ENCODE results near the gene CHID1. TPM values are rescaled to one million over a fixed set of nuclear protein-coding genes. Genes with fewer than 3 reads are reported as not detected.

CHID1 gene
- total RNA-seq: 58.0 and 96.3 TPM in 2 replicates

DNA sequence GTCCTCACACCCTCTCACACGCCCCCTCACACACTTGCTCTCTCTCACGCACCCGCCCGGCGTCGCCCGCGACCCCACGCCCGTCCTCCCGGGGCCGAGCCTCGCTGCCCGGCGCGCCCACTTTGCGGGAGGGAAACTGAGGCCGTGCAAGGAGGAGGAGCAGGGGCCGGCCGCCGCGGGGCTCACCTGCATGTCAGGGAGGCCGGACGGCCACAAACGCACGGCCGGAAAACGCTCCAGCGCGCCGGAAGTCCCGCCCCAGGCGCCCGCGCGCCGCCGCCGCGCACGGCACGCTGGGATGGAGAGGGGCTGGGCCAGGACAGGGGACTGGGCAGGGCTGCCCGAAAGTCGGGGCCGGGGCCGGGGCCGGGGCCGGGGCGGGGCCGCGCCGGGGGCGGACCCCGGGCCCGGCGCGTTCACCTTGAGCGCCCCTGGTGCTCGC, at the start of gene CHID1:
Gene CHID1, minus strand, starts transcription at position 222 of the 442 bp plus-strand sequence. CDS start 5,994 bp downstream, outside the sequence.

DNA sequence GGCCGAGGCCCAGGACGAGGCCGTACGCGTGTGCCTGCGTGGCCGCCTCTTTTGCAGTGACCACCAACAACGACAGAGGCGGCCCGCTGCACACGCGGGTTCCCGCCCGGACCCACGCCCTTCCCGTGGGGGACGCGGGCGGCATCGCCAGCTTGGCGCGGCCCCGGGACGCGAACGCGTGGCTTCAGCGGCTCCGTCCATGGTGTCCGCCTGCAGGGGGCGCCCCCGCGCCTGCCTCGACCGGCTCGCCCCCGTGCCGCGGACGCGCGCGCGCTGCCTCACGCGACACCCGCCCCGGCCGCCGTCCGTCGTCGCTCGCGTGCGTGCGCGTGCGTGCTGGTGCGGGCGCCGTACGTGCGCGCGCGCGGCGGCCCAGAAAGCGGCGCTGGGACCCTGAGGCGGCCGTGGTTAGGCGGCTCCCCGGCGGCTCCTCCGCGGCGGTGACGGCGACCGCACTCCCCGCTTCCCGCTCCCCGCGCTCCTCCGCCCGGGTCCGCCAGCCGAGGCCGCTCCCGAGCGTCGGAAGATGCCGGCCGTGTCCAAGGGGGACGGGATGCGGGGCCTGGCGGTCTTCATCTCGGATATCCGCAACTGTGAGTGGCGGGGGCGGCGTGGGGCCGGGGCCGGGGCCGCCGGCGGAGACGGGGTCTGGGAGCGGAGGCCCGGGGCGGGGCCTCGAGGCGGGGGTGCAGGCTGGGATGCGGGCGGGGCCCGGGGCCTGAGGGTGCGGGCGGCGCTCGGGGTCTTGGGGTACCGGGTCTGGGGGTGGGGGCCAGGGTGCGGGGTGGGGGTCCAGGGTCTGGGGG, 15.1 kb upstream of the CHID1 start, which contains the start of gene AP2A2:
Gene AP2A2, plus strand, starts transcription at position 375 of the 806 bp plus-strand sequence. Its CDS starts 152 bp downstream, at position 527.

GRCh38 chr11:842370-843002, 68.1 kb downstream of the CHID1 start, which contains the start of the genes POLR2L and TSPAN4:
Gene POLR2L, minus strand, starts transcription at chr11:842529. Its CDS starts 21 bp downstream, at chr11:842508.
Gene TSPAN4, plus strand, starts transcription at chr11:842852. Its CDS starts 7,453 bp downstream, at chr11:850305.

DNA sequence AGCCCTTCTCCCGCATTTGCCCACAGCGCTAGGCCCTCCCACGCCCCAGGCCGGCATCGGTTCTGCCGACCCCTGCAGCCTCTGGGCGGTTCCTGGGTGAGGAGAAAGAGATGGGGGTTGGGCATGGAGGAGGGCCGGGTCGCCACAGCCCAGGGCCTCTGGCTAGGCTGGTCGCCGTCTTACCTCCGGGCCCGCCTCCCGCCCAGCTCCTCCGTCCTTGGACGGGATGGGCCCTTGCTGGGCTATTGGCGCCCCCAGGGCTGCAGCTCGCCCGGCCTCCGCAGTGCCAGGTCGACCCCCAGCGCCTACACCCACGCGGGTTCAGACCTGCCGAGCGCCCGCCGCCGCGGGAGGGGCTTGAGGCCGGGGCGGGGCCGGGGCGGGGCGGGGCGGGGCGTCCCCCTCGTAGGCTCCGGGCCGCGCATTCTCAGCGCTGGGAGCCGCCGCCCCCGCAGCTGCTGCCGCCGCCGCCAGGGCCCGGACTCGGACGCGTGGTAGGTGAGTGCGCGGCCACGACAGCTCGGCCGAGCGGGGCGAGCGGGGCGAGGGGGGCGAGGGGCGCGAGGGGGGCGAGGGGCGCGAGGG, 78.0 kb downstream of the CHID1 start, which contains the start of gene CD151:
Gene CD151, plus strand, starts transcription at position 424 of the 585 bp plus-strand sequence. CDS start 3,118 bp downstream, outside the sequence.

GRCh38 chr11:827897-828192, 82.8 kb downstream of the CHID1 start, which contains the start of gene CRACR2B:
Gene CRACR2B, plus strand, starts transcription at chr11:827919. Its CDS starts 689 bp downstream, at chr11:828608.

GRCh38 chr11:818396-819128, 92.0 kb downstream of the CHID1 start, which contains the start of gene PNPLA2:
Gene PNPLA2, plus strand, starts transcription at chr11:818914. Its CDS starts 805 bp downstream, at chr11:819719.

Other genes starting within 250 kb of the CHID1 start
- gene DEAF1, start 215.6 kb downstream of the CHID1 start, total RNA-seq: 23.1 and 27.8 TPM in 2 replicates
- gene TMEM80, start 215.0 kb downstream of the CHID1 start, total RNA-seq: 16.9 and 17.5 TPM in 2 replicates
- 6.7 and 7.3 TPM in 2 replicates for gene EPS8L2, start 204.6 kb downstream of the CHID1 start, total RNA-seq
- 228 TPM in 2 replicates for gene TALDO1, start 163.3 kb downstream of the CHID1 start, total RNA-seq
- gene GATD1, start 133.3 kb downstream of the CHID1 start, total RNA-seq: 29.4 and 33.0 TPM in 2 replicates
- gene CEND1, start 120.7 kb downstream of the CHID1 start, total RNA-seq: 0.20 and 0.40 TPM in 2 replicates
- 21.7 and 24.1 TPM in 2 replicates for gene SLC25A22, start 112.5 kb downstream of the CHID1 start, total RNA-seq
- 17.9 and 21.1 TPM in 2 replicates for gene PIDD1, start 105.6 kb downstream of the CHID1 start, total RNA-seq
- gene RPLP2, start 100.8 kb downstream of the CHID1 start, total RNA-seq: 814 and 920 TPM in 2 replicates
- gene PNPLA2, start 91.9 kb downstream of the CHID1 start, total RNA-seq: 20.4 and 22.6 TPM in 2 replicates
- 9.5 and 12.1 TPM in 2 replicates for gene CRACR2B, start 82.9 kb downstream of the CHID1 start, total RNA-seq
- gene CD151, start 77.9 kb downstream of the CHID1 start, total RNA-seq: 660 and 700 TPM in 2 replicates
- 191 and 317 TPM in 2 replicates for gene POLR2L, start 68.3 kb downstream of the CHID1 start, total RNA-seq
- gene TSPAN4, start 68.0 kb downstream of the CHID1 start, total RNA-seq: 217 and 240 TPM in 2 replicates
- 41.4 and 46.4 TPM in 2 replicates for gene AP2A2, start 15.1 kb upstream of the CHID1 start, total RNA-seq
- not detected in 2 replicates for gene MUC6, start 125.9 kb upstream of the CHID1 start, total RNA-seq
- not detected in 2 replicates for gene MUC2, start 164.1 kb upstream of the CHID1 start, total RNA-seq
- gene MUC5AC, start 247.1 kb upstream of the CHID1 start, total RNA-seq: not detected in 2 replicates

Data from mammary microvascular endothelial cell (primary cell).